Raji (cell line): ENCODE results near the gene CAP1.

Source experiments
- POLR2A ChIP-seq: IDR thresholded peaks from 2 replicates; pipeline ENCODE4 v1.6.1; 2011; ENCODE audit warnings: low read depth, low read length, control low read depth; ENCODE audit not compliant: insufficient read depth

Gene CAP1

GRCh38 chr1:40040511-40041465, at the start of gene CAP1:
CAP1 (plus strand) TSS chr1:40040729; CDS start chr1:40059347, 18,618 bp downstream.
- TF ChIP-seq POLR2A: peak; percentile 86

GRCh38 chr1:39992234-39992633, 48.3 kb upstream of the CAP1 start:
- TF ChIP-seq POLR2A: no peak

GRCh38 chr1:39992888-39993287, 47.6 kb upstream of the CAP1 start:
- no peak for TF ChIP-seq POLR2A

- 0 out of 2 replicates have a peak, but pooled peaks have one; percentile 39 for TF ChIP-seq POLR2A
These were observed 44.5 kb upstream of the CAP1 start for GRCh38 chr1:39995973-39996393.

GRCh38 chr1:39996396-39997004, 44.0 kb upstream of the CAP1 start:
- TF ChIP-seq POLR2A: no peak

GRCh38 chr1:40001456-40001855, 39.1 kb upstream of the CAP1 start:
- no peak for TF ChIP-seq POLR2A

GRCh38 chr1:40003156-40004093, 37.1 kb upstream of the CAP1 start:
- TF ChIP-seq POLR2A: no peak

- TF ChIP-seq POLR2A: no peak
These were observed 35.7 kb upstream of the CAP1 start for GRCh38 chr1:40004857-40005256.

GRCh38 chr1:40011198-40011597, 29.3 kb upstream of the CAP1 start:
- TF ChIP-seq POLR2A: no peak

GRCh38 chr1:40014253-40014706, 26.2 kb upstream of the CAP1 start:
- peak; percentile 19; the same call in 1 of the 2 replicates for TF ChIP-seq POLR2A

- no peak for TF ChIP-seq POLR2A
These were observed 25.5 kb upstream of the CAP1 start for GRCh38 chr1:40014812-40015594.

- TF ChIP-seq POLR2A: no peak
These were observed 22.5 kb upstream of the CAP1 start for GRCh38 chr1:40017951-40018575.

- TF ChIP-seq POLR2A: no peak
These were observed 20.0 kb upstream of the CAP1 start for GRCh38 chr1:40020447-40021085.

- no peak for TF ChIP-seq POLR2A
These were observed 17.1 kb upstream of the CAP1 start for GRCh38 chr1:40023379-40023944.
